ENCODE measurements around the gene ERMN.
"Not testable (repeated sequence)": the region's sequence is repeated elsewhere in the genome, so short reads cannot be mapped to it uniquely, and the experiment has no call there.

The ERMN gene

GRCh38 chr2:157345647-157346389 is 20.2 kb upstream of the ERMN start:
- Histone ChIP-seq H3K27me3 (ENCODE audit: insufficient read depth, low read length) (no peaks in the 10 kb centered on the region), H2AFZ (ENCODE audit: low read depth, low read length) (no peak overlapping the region), H3K4me3 (ENCODE audit: low read length) (no peak overlapping the region), H3K36me3 (ENCODE audit: insufficient read depth, low read length) (no peaks in the 10 kb centered on the region), H3K9me3 (ENCODE audit: low read length) (no peaks in the 10 kb centered on the region), H3K4me1 (ENCODE audit: insufficient read depth, low read length) (no peaks in the 10 kb centered on the region)

- H3K9me3 ChIP-seq (ENCODE audit: low read length); H2AFZ ChIP-seq (ENCODE audit: low read depth, low read length); H3K4me3 ChIP-seq (ENCODE audit: low read length); H3K27me3 ChIP-seq (ENCODE audit: insufficient read depth, low read length); H3K4me1 ChIP-seq (ENCODE audit: insufficient read depth, low read length); H3K36me3 ChIP-seq (ENCODE audit: insufficient read depth, low read length): not testable (repeated sequence)
Measured at GRCh38 chr2:157341381-157341780, 15.8 kb upstream of the ERMN start.

- Histone ChIP-seq H3K36me3 (ENCODE audit: insufficient read depth, low read length) (no peaks in the 10 kb centered on the region), H3K9me3 (ENCODE audit: low read length) (no peaks in the 10 kb centered on the region), H3K4me1 (ENCODE audit: insufficient read depth, low read length) (no peaks in the 10 kb centered on the region), H2AFZ (ENCODE audit: low read depth, low read length) (no peak overlapping the region), H3K27me3 (ENCODE audit: insufficient read depth, low read length) (no peaks in the 10 kb centered on the region), H3K4me3 (ENCODE audit: low read length) (no peak overlapping the region)
Measured at GRCh38 chr2:157339965-157340655, 14.5 kb upstream of the ERMN start.

- no peaks in the 10 kb centered on the region for H3K36me3 ChIP-seq (ENCODE audit: insufficient read depth, low read length)
- H2AFZ ChIP-seq (ENCODE audit: low read depth, low read length) = no peak overlapping the region
- no peak overlapping the region for H3K4me3 ChIP-seq (ENCODE audit: low read length)
- no peaks in the 10 kb centered on the region for H3K9me3 ChIP-seq (ENCODE audit: low read length)
- no peaks in the 10 kb centered on the region for H3K4me1 ChIP-seq (ENCODE audit: insufficient read depth, low read length)
- no peaks in the 10 kb centered on the region for H3K27me3 ChIP-seq (ENCODE audit: insufficient read depth, low read length)
Measured at GRCh38 chr2:157337978-157338377, 12.4 kb upstream of the ERMN start.

- Histone ChIP-seq H3K36me3 (ENCODE audit: insufficient read depth, low read length) (no peaks in the 10 kb centered on the region), H3K4me1 (ENCODE audit: insufficient read depth, low read length) (no peaks in the 10 kb centered on the region), H3K4me3 (ENCODE audit: low read length) (no peak overlapping the region), H3K27me3 (ENCODE audit: insufficient read depth, low read length) (no peaks in the 10 kb centered on the region), H3K9me3 (ENCODE audit: low read length) (no peaks in the 10 kb centered on the region), H2AFZ (ENCODE audit: low read depth, low read length) (no peak overlapping the region)
Measured at GRCh38 chr2:157336137-157337010, 10.8 kb upstream of the ERMN start.

GRCh38 chr2:157334797-157335196 is 9.2 kb upstream of the ERMN start:
- H3K4me3 ChIP-seq (ENCODE audit: low read length) = no peak overlapping the region
- H3K4me1 ChIP-seq (ENCODE audit: insufficient read depth, low read length) = no peaks in the 10 kb centered on the region
- H3K36me3 ChIP-seq (ENCODE audit: insufficient read depth, low read length) = no peaks in the 10 kb centered on the region
- H3K9me3 ChIP-seq (ENCODE audit: low read length) = no peaks in the 10 kb centered on the region
- H3K27me3 ChIP-seq (ENCODE audit: insufficient read depth, low read length) = no peaks in the 10 kb centered on the region
- no peak overlapping the region for H2AFZ ChIP-seq (ENCODE audit: low read depth, low read length)

- Histone ChIP-seq H3K36me3 (ENCODE audit: insufficient read depth, low read length) (no peaks in the 10 kb centered on the region), H3K4me1 (ENCODE audit: insufficient read depth, low read length) (no peaks in the 10 kb centered on the region), H2AFZ (ENCODE audit: low read depth, low read length) (no peak overlapping the region), H3K27me3 (ENCODE audit: insufficient read depth, low read length) (peaks cover 1% of the 10 kb centered on the region), H3K4me3 (ENCODE audit: low read length) (no peak overlapping the region), H3K9me3 (ENCODE audit: low read length) (no peaks in the 10 kb centered on the region)
Measured at GRCh38 chr2:157334335-157334734, 8.7 kb upstream of the ERMN start.

- H2AFZ ChIP-seq (ENCODE audit: low read depth, low read length) = no peak overlapping the region
- H3K4me1 ChIP-seq (ENCODE audit: insufficient read depth, low read length) = no peaks in the 10 kb centered on the region
- H3K36me3 ChIP-seq (ENCODE audit: insufficient read depth, low read length) = no peaks in the 10 kb centered on the region
- no peaks in the 10 kb centered on the region for H3K9me3 ChIP-seq (ENCODE audit: low read length)
- H3K4me3 ChIP-seq (ENCODE audit: low read length) = no peak overlapping the region
- peaks cover 2% of the 10 kb centered on the region for H3K27me3 ChIP-seq (ENCODE audit: insufficient read depth, low read length)
Measured at GRCh38 chr2:157333304-157334047, 7.9 kb upstream of the ERMN start.

GRCh38 chr2:157329524-157329923 is 3.9 kb upstream of the ERMN start:
- Histone ChIP-seq H2AFZ (ENCODE audit: low read depth, low read length) (no peak overlapping the region), H3K4me3 (ENCODE audit: low read length) (no peak overlapping the region), H3K36me3 (ENCODE audit: insufficient read depth, low read length) (no peaks in the 10 kb centered on the region), H3K27me3 (ENCODE audit: insufficient read depth, low read length) (peaks cover 2% of the 10 kb centered on the region), H3K4me1 (ENCODE audit: insufficient read depth, low read length) (peaks cover 6% of the 10 kb centered on the region), H3K9me3 (ENCODE audit: low read length) (no peaks in the 10 kb centered on the region)

GRCh38 chr2:157327621-157328500 is 2.2 kb upstream of the ERMN start:
- peaks cover 6% of the 10 kb centered on the region for H3K4me1 ChIP-seq (ENCODE audit: insufficient read depth, low read length)
- H3K36me3 ChIP-seq (ENCODE audit: insufficient read depth, low read length) = no peaks in the 10 kb centered on the region
- H2AFZ ChIP-seq (ENCODE audit: low read depth, low read length) = no peak overlapping the region
- peaks cover 2% of the 10 kb centered on the region for H3K27me3 ChIP-seq (ENCODE audit: insufficient read depth, low read length)
- H3K4me3 ChIP-seq (ENCODE audit: low read length) = no peak overlapping the region
- H3K9me3 ChIP-seq (ENCODE audit: low read length) = no peaks in the 10 kb centered on the region

- H3K27me3 ChIP-seq (ENCODE audit: insufficient read depth, low read length) = peaks cover 2% of the 10 kb centered on the region
Measured at GRCh38 chr2:157327200-157327599, 1.6 kb upstream of the ERMN start.

GRCh38 chr2:157326698-157327097 is 1.1 kb upstream of the ERMN start:
- Histone ChIP-seq H3K27me3 (ENCODE audit: insufficient read depth, low read length) (peaks cover 2% of the 10 kb centered on the region), H3K4me1 (ENCODE audit: insufficient read depth, low read length) (peaks cover 6% of the 10 kb centered on the region), H3K4me3 (ENCODE audit: low read length) (no peak overlapping the region), H3K36me3 (ENCODE audit: insufficient read depth, low read length) (no peaks in the 10 kb centered on the region), H3K9me3 (ENCODE audit: low read length) (no peaks in the 10 kb centered on the region), H2AFZ (ENCODE audit: low read depth, low read length) (no peak overlapping the region)

More at GRCh38 chr2:157327200-157327599, 1.6 kb upstream of the ERMN start:
- H2AFZ ChIP-seq (ENCODE audit: low read depth, low read length) = no peak overlapping the region
- no peaks in the 10 kb centered on the region for H3K9me3 ChIP-seq (ENCODE audit: low read length)
- H3K4me1 ChIP-seq (ENCODE audit: insufficient read depth, low read length) = peaks cover 6% of the 10 kb centered on the region
- no peak overlapping the region for H3K4me3 ChIP-seq (ENCODE audit: low read length)
- no peaks in the 10 kb centered on the region for H3K36me3 ChIP-seq (ENCODE audit: insufficient read depth, low read length)
